ENCODE data around the gene SLC7A10.
"Not testable (repeated sequence)": the region's sequence is repeated elsewhere in the genome, so short reads cannot be mapped to it uniquely, and the experiment has no call there.

Gene SLC7A10

GRCh38 chr19:33187183-33187540 is 38.5 kb downstream of the SLC7A10 start:
- in situ Hi-C loops (cut with MboI; ENCODE audit: low sequenced_read_pairs), result no loop called here

- in situ Hi-C loops (cut with MboI; ENCODE audit: low sequenced_read_pairs), result no loop called here
Observed at GRCh38 chr19:33186431-33187182, 39.0 kb downstream of the SLC7A10 start.

- in situ Hi-C loops (cut with MboI; ENCODE audit: low sequenced_read_pairs), result no loop called here
Observed at GRCh38 chr19:33177417-33177979, 48.2 kb downstream of the SLC7A10 start.

GRCh38 chr19:33176670-33177416 is 48.8 kb downstream of the SLC7A10 start:
- in situ Hi-C loops (cut with MboI; ENCODE audit: low sequenced_read_pairs), result no loop called here

- in situ Hi-C loops (cut with MboI; ENCODE audit: low sequenced_read_pairs), result no loop called here
Observed at GRCh38 chr19:33175886-33176669, 49.6 kb downstream of the SLC7A10 start.

GRCh38 chr19:33175156-33175782 is 50.4 kb downstream of the SLC7A10 start:
- in situ Hi-C loops (cut with MboI; ENCODE audit: low sequenced_read_pairs), result no loop called here

GRCh38 chr19:33174186-33174585 is 51.5 kb downstream of the SLC7A10 start:
- in situ Hi-C loops (cut with MboI; ENCODE audit: low sequenced_read_pairs), result no loop called here

GRCh38 chr19:33171916-33172359 is 53.7 kb downstream of the SLC7A10 start:
- in situ Hi-C loops (cut with MboI; ENCODE audit: low sequenced_read_pairs), result no loop called here

GRCh38 chr19:33171222-33171795 is 54.3 kb downstream of the SLC7A10 start:
- in situ Hi-C loops (cut with MboI; ENCODE audit: low sequenced_read_pairs), result no loop called here

- in situ Hi-C loops (cut with MboI; ENCODE audit: low sequenced_read_pairs), result no loop called here
Observed at GRCh38 chr19:33168528-33168927, 57.1 kb downstream of the SLC7A10 start.

- in situ Hi-C loops (cut with MboI; ENCODE audit: low sequenced_read_pairs), result no loop called here
Observed at GRCh38 chr19:33167438-33167837, 58.2 kb downstream of the SLC7A10 start.

GRCh38 chr19:33166037-33166436 is 59.6 kb downstream of the SLC7A10 start:
- in situ Hi-C loops (cut with MboI; ENCODE audit: low sequenced_read_pairs), result not testable (repeated sequence)

GRCh38 chr19:33163481-33163880 is 62.2 kb downstream of the SLC7A10 start:
- in situ Hi-C loops (cut with MboI; ENCODE audit: low sequenced_read_pairs), result no loop called here

- in situ Hi-C loops (cut with MboI; ENCODE audit: low sequenced_read_pairs), result no loop called here
Observed at GRCh38 chr19:33161201-33161600, 64.4 kb downstream of the SLC7A10 start.

GRCh38 chr19:33159893-33160292 is 65.8 kb downstream of the SLC7A10 start:
- in situ Hi-C loops (cut with MboI; ENCODE audit: low sequenced_read_pairs), result no loop called here

GRCh38 chr19:33159149-33159548 is 66.5 kb downstream of the SLC7A10 start:
- in situ Hi-C loops (cut with MboI; ENCODE audit: low sequenced_read_pairs), result no loop called here
